ENCODE measurements around the gene EEF2K. TPM values are rescaled to one million over a fixed set of nuclear protein-coding genes. Genes with fewer than 3 reads are reported as not detected.

EEF2K gene
- total and polyA plus RNA-seq, 2 of the 13 experiments (the other 11 are each of a cell fraction or from before 2014, with no cell fraction given) = 22.0 to 23.8 TPM

DNA sequence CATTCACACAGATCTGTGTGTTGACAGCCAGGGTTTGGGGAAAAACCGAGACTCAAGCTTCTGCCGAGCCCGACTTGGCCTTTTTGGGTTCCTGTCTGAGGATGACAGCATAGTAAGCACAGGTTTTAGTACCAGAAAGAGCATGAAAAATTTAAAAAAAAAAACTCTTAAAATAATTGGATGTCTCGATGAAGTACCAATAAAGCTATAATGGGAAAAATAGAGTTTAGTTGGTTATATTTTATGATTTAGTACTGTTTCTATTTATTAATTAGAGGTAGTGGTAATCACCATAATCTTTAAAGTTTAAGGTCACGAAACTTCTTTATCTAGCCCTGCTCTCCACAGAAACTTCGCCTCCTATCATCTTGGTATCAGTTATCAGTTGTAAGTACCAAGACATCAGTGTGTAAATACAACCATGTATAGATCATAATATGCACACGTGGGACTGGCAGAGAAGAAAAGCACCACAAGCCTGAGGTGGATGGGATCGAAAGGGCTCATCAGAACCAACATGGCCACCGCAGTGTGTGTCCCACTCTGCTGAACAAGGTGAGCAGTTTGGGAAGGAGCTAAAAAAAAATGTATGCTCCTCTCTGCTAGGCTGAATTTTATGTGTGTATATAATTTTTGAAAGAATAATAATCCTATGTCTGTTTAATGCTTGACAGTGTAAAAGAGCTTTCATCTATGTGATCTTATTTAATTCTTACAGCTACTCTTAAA lies 14.4 kb upstream of the EEF2K start (continued):
- TF ChIP-seq, protein P1, sequence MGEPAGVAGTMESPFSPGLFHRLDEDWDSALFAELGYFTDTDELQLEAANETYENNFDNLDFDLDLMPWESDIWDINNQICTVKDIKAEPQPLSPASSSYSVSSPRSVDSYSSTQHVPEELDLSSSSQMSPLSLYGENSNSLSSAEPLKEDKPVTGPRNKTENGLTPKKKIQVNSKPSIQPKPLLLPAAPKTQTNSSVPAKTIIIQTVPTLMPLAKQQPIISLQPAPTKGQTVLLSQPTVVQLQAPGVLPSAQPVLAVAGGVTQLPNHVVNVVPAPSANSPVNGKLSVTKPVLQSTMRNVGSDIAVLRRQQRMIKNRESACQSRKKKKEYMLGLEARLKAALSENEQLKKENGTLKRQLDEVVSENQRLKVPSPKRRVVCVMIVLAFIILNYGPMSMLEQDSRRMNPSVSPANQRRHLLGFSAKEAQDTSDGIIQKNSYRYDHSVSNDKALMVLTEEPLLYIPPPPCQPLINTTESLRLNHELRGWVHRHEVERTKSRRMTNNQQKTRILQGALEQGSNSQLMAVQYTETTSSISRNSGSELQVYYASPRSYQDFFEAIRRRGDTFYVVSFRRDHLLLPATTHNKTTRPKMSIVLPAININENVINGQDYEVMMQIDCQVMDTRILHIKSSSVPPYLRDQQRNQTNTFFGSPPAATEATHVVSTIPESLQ (CRISPR knock-in tag; conservative IDR thresholded peaks at IDR 0.05) = peak; percentile 45; the same call in 1 of the 2 replicates
- TF ChIP-seq, protein P2, sequence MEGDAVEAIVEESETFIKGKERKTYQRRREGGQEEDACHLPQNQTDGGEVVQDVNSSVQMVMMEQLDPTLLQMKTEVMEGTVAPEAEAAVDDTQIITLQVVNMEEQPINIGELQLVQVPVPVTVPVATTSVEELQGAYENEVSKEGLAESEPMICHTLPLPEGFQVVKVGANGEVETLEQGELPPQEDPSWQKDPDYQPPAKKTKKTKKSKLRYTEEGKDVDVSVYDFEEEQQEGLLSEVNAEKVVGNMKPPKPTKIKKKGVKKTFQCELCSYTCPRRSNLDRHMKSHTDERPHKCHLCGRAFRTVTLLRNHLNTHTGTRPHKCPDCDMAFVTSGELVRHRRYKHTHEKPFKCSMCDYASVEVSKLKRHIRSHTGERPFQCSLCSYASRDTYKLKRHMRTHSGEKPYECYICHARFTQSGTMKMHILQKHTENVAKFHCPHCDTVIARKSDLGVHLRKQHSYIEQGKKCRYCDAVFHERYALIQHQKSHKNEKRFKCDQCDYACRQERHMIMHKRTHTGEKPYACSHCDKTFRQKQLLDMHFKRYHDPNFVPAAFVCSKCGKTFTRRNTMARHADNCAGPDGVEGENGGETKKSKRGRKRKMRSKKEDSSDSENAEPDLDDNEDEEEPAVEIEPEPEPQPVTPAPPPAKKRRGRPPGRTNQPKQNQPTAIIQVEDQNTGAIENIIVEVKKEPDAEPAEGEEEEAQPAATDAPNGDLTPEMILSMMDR (CRISPR knock-in tag; IDR thresholded peaks at IDR 0.05) = no peak
- TF ChIP-seq ZNF20 (CRISPR knock-in tag; IDR thresholded peaks at IDR 0.05) (no peak), ZMYM2 (CRISPR knock-in tag; IDR thresholded peaks at IDR 0.05) (no peak), ZMYM4 (CRISPR knock-in tag; IDR thresholded peaks at IDR 0.05) (no peak), ZBTB42 (CRISPR knock-in tag; IDR thresholded peaks at IDR 0.05) (no peak), DNMT3B (CRISPR knock-in tag; conservative IDR thresholded peaks at IDR 0.05) (no peak), REL (CRISPR knock-in tag; conservative IDR thresholded peaks at IDR 0.05) (no peak), HDAC2 (CRISPR knock-in tag; IDR thresholded peaks at IDR 0.05) (no peak), ZKSCAN5 (CRISPR knock-in tag; IDR thresholded peaks at IDR 0.05) (no peak), ZFP36L1 (CRISPR knock-in tag; IDR thresholded peaks at IDR 0.05) (0 out of 2 replicates have a peak, but pooled peaks have one; percentile 22)
- TF ChIP-seq, protein P3, sequence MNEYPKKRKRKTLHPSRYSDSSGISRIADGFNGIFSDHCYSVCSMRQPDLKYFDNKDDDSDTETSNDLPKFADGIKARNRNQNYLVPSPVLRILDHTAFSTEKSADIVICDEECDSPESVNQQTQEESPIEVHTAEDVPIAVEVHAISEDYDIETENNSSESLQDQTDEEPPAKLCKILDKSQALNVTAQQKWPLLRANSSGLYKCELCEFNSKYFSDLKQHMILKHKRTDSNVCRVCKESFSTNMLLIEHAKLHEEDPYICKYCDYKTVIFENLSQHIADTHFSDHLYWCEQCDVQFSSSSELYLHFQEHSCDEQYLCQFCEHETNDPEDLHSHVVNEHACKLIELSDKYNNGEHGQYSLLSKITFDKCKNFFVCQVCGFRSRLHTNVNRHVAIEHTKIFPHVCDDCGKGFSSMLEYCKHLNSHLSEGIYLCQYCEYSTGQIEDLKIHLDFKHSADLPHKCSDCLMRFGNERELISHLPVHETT (CRISPR knock-in tag; conservative IDR thresholded peaks at IDR 0.05) = no peak
- TF ChIP-seq, protein P4, sequence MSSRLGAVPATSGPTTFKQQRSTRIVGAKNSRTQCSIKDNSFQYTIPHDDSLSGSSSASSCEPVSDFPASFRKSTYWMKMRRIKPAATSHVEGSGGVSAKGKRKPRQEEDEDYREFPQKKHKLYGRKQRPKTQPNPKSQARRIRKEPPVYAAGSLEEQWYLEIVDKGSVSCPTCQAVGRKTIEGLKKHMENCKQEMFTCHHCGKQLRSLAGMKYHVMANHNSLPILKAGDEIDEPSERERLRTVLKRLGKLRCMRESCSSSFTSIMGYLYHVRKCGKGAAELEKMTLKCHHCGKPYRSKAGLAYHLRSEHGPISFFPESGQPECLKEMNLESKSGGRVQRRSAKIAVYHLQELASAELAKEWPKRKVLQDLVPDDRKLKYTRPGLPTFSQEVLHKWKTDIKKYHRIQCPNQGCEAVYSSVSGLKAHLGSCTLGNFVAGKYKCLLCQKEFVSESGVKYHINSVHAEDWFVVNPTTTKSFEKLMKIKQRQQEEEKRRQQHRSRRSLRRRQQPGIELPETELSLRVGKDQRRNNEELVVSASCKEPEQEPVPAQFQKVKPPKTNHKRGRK (CRISPR knock-in tag; IDR thresholded peaks at IDR 0.05) = no peak
- TF ChIP-seq, protein P5, sequence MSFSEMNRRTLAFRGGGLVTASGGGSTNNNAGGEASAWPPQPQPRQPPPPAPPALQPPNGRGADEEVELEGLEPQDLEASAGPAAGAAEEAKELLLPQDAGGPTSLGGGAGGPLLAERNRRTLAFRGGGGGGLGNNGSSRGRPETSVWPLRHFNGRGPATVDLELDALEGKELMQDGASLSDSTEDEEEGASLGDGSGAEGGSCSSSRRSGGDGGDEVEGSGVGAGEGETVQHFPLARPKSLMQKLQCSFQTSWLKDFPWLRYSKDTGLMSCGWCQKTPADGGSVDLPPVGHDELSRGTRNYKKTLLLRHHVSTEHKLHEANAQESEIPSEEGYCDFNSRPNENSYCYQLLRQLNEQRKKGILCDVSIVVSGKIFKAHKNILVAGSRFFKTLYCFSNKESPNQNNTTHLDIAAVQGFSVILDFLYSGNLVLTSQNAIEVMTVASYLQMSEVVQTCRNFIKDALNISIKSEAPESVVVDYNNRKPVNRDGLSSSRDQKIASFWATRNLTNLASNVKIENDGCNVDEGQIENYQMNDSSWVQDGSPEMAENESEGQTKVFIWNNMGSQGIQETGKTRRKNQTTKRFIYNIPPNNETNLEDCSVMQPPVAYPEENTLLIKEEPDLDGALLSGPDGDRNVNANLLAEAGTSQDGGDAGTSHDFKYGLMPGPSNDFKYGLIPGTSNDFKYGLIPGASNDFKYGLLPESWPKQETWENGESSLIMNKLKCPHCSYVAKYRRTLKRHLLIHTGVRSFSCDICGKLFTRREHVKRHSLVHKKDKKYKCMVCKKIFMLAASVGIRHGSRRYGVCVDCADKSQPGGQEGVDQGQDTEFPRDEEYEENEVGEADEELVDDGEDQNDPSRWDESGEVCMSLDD (CRISPR knock-in tag; IDR thresholded peaks at IDR 0.05; ENCODE audit: borderline replicate concordance) = no peak
- TF ChIP-seq, protein P6, sequence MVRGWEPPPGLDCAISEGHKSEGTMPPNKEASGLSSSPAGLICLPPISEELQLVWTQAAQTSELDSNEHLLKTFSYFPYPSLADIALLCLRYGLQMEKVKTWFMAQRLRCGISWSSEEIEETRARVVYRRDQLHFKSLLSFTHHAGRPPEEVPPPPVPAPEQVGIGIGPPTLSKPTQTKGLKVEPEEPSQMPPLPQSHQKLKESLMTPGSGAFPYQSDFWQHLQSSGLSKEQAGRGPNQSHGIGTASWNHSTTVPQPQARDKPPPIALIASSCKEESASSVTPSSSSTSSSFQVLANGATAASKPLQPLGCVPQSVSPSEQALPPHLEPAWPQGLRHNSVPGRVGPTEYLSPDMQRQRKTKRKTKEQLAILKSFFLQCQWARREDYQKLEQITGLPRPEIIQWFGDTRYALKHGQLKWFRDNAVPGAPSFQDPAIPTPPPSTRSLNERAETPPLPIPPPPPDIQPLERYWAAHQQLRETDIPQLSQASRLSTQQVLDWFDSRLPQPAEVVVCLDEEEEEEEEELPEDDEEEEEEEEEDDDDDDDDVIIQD (CRISPR knock-in tag; IDR thresholded peaks at IDR 0.05; ENCODE audit: low read depth) = no peak

All from HepG2 (cell line).